Measurements from ENCODE around the gene MGAT1.

DNA sequence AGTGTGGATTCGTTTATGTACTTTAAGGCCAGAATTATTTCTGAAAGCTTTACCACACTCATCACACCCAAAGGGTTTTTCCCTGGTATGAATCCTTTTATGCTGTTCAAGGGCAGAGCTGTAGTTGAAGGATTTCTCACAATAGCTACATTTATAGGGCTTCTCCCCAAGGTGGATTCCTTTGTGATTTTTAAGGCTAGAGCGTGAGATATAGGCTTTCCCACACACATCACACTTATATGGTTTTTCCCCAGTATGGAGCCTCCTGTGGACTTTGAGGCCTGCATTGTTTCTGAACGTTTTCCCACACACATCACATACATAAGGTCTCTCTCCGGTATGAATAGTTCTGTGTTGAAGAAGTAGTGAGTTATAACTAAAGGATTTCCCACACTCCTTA lies 47.2 kb upstream of the MGAT1 start:
- TF ChIP-seq, protein P1, sequence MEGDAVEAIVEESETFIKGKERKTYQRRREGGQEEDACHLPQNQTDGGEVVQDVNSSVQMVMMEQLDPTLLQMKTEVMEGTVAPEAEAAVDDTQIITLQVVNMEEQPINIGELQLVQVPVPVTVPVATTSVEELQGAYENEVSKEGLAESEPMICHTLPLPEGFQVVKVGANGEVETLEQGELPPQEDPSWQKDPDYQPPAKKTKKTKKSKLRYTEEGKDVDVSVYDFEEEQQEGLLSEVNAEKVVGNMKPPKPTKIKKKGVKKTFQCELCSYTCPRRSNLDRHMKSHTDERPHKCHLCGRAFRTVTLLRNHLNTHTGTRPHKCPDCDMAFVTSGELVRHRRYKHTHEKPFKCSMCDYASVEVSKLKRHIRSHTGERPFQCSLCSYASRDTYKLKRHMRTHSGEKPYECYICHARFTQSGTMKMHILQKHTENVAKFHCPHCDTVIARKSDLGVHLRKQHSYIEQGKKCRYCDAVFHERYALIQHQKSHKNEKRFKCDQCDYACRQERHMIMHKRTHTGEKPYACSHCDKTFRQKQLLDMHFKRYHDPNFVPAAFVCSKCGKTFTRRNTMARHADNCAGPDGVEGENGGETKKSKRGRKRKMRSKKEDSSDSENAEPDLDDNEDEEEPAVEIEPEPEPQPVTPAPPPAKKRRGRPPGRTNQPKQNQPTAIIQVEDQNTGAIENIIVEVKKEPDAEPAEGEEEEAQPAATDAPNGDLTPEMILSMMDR (IDR thresholded peaks at IDR 0.05), result no peak
- TF ChIP-seq MAZ (IDR thresholded peaks at IDR 0.05; ENCODE audit: borderline replicate concordance, low read depth, low read length) (no peak), RCOR1 (IDR thresholded peaks at IDR 0.05; ENCODE audit: low read depth, low read length) (no peak), POLR2A (IDR thresholded peaks at IDR 0.05; ENCODE audit: low read length) (no peak), JUNB (IDR thresholded peaks at IDR 0.05) (no peak), EP300 (IDR thresholded peaks at IDR 0.05) (no peak), RARB (CRISPR knock-in tag; IDR thresholded peaks at IDR 0.05) (no peak)

Measured in A549 (cell line).